K562 (cell line): ENCODE data around the gene MS4A5. TPM values are rescaled to one million over a fixed set of nuclear protein-coding genes. Genes with fewer than 3 reads are reported as not detected.

Experiments
- CHD1 ChIP-seq: fragments of 200-600 bp; sonication (generic); IDR thresholded peaks from one replicate; pipeline ENCODE4 v1.6.1; 2012; ENCODE audit warnings: mild to moderate bottlenecking, moderate library complexity, low read length, inconsistent platforms
- RB1 ChIP-seq: fragments of 450-650 bp; IDR thresholded peaks from 2 replicates; pipeline ENCODE4 v1.6.1; 2017; ENCODE audit warnings: low read depth, mild to moderate bottlenecking
- SRSF1 ChIP-seq: fragments of 200-400 bp; formaldehyde crosslinking; IDR thresholded peaks from 2 replicates; pipeline ENCODE4 v1.6.1; 2017; ENCODE audit warnings: mild to moderate bottlenecking, low read depth, low read length, moderate library complexity
- polyA plus RNA-seq, 8 experiments: library from polyadenylated mRNA; depleted of rRNA in 4 of 8; stranded (reverse) in 5 of 8; unstranded in 3 of 8; fragments of >200 nt; fragmentation: Nextera tagmentation in 2 of 8; fragmentation: Illumina TruSeq in 1 of 8; extraction: Ambion mirVana in 2 of 8; extraction: Trizol in 1 of 8; gene quantifications; 2 replicates each; pipeline versions ENCODE4 v1.2.1 to v1.2.3, GENCODE V29; 2011 to 2014; ENCODE audit warnings: inconsistent platforms in 1 of 8, missing spikeins in 1 of 8
- total RNA-seq, 7 experiments: library from RNA; depleted of rRNA in 6 of 7; stranded (reverse); fragments of >200 nt in 6 of 7; fragmentation: Illumina TruSeq in 2 of 7; extraction: Trizol in 2 of 7; gene quantifications; 2 replicates each; pipeline versions ENCODE4 v1.2.1 to v1.2.3, GENCODE V29; 2011 to 2021; ENCODE audit warnings: low replicate concordance in 1 of 7
- TF ChIP-seq, protein P1 (sequence below), 2 experiments: fragments of 450-650 bp in 1 of 2; sonication (generic) in 1 of 2; formaldehyde crosslinking in 1 of 2; IDR thresholded peaks; 2 replicates each; pipeline versions ENCODE4 v1.7.1 to v1.9.0; 2016 to 2022; ENCODE audit warnings: inconsistent platforms in 1 of 2, mild to moderate bottlenecking in 1 of 2, missing genetic modification reagents in 1 of 2

MS4A5 gene
- total and polyA plus RNA-seq, 9 of the 15 experiments (the other 6 are each of a cell fraction or from before 2014, with no cell fraction given) = not detected

- TF ChIP-seq, protein P1, sequence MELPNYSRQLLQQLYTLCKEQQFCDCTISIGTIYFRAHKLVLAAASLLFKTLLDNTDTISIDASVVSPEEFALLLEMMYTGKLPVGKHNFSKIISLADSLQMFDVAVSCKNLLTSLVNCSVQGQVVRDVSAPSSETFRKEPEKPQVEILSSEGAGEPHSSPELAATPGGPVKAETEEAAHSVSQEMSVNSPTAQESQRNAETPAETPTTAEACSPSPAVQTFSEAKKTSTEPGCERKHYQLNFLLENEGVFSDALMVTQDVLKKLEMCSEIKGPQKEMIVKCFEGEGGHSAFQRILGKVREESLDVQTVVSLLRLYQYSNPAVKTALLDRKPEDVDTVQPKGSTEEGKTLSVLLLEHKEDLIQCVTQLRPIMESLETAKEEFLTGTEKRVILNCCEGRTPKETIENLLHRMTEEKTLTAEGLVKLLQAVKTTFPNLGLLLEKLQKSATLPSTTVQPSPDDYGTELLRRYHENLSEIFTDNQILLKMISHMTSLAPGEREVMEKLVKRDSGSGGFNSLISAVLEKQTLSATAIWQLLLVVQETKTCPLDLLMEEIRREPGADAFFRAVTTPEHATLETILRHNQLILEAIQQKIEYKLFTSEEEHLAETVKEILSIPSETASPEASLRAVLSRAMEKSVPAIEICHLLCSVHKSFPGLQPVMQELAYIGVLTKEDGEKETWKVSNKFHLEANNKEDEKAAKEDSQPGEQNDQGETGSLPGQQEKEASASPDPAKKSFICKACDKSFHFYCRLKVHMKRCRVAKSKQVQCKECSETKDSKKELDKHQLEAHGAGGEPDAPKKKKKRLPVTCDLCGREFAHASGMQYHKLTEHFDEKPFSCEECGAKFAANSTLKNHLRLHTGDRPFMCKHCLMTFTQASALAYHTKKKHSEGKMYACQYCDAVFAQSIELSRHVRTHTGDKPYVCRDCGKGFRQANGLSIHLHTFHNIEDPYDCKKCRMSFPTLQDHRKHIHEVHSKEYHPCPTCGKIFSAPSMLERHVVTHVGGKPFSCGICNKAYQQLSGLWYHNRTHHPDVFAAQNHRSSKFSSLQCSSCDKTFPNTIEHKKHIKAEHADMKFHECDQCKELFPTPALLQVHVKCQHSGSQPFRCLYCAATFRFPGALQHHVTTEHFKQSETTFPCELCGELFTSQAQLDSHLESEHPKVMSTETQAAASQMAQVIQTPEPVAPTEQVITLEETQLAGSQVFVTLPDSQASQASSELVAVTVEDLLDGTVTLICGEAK (IDR thresholded peaks at IDR 0.05) = no peak
- TF ChIP-seq, protein P1 (CRISPR knock-in tag; IDR thresholded peaks at IDR 0.05) = no peak
- no peak for TF ChIP-seq CHD1
- no peak for TF ChIP-seq RB1
- TF ChIP-seq SRSF1 = no peak
- TF ChIP-seq, all 486 proteins: peak for 0
Observed at GRCh38 chr11:60447070-60447469, 17.7 kb downstream of the MS4A5 start (continued).
